KOPT-K1 (cell line): ENCODE data around the gene HSPA1L.
"Not testable (repeated sequence)": the region's sequence is repeated elsewhere in the genome, so short reads cannot be mapped to it uniquely, and the experiment has no call there.

Source experiments
- H3K27ac ChIP-seq: fragments of 200-600 bp; sonication (generic); 2 replicates; pipeline ENCODE4 v1.5.1; 2016; ENCODE audit warnings: antibody characterized with exemption, mild to moderate bottlenecking, low read depth, low read length; ENCODE audit not compliant: poor library complexity, severe bottlenecking
- H3K36me3 ChIP-seq: fragments of 200-600 bp; sonication (generic); 2 replicates; pipeline ENCODE4 v1.5.1; 2017; ENCODE audit warnings: antibody characterized with exemption, mild to moderate bottlenecking, low read length, moderate library complexity; ENCODE audit not compliant: insufficient read depth
- H3K9me3 ChIP-seq: fragments of 200-600 bp; sonication (generic); 2 replicates; pipeline ENCODE4 v1.5.1; 2017; ENCODE audit warnings: antibody characterized with exemption, low read length, mild to moderate bottlenecking; ENCODE audit not compliant: insufficient read depth, poor library complexity, severe bottlenecking

HSPA1L gene

DNA sequence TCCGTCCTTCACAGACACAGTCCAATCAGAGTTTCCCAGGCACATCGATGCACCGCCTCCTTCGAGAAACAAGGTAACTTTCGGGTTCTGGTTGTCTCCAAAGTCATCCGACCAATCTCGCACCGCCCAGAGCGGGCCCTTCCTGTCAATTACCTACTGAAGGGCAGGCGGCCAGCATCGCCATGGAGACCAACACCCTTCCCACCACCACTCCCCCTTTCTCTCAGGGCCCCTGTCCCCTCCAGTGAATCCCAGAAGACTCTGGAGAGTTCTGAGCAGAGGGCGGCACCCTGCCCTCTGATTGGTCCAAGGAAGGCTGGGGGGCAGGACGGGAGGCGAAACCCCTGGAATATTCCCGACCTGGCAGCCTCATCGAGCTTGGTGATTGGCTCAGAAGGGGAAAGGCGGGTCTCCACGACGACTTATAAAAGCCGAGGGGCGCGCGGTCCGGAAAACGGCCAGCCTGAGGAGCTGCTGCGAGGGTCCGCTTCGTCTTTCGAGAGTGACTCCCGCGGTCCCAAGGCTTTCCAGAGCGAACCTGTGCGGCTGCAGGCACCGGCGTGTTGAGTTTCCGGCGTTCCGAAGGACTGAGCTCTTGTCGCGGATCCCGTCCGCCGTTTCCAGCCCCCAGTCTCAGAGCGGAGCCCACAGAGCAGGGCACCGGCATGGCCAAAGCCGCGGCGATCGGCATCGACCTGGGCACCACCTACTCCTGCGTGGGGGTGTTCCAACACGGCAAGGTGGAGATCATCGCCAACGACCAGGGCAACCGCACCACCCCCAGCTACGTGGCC lies 12.4 kb upstream of the HSPA1L start, which contains the start of gene HSPA1B:
Gene HSPA1B, plus strand, starts transcription at position 453 of the 794 bp plus-strand sequence. Its CDS starts 213 bp downstream, at position 666.
- H3K36me3 ChIP-seq, result peaks cover 5% of the 10 kb centered on the region; the same call in 1 of the 2 replicates
- peak within 1 kb of the TSS; percentile 70 for H3K27ac ChIP-seq
- no peaks in the 10 kb centered on the region for H3K9me3 ChIP-seq

DNA sequence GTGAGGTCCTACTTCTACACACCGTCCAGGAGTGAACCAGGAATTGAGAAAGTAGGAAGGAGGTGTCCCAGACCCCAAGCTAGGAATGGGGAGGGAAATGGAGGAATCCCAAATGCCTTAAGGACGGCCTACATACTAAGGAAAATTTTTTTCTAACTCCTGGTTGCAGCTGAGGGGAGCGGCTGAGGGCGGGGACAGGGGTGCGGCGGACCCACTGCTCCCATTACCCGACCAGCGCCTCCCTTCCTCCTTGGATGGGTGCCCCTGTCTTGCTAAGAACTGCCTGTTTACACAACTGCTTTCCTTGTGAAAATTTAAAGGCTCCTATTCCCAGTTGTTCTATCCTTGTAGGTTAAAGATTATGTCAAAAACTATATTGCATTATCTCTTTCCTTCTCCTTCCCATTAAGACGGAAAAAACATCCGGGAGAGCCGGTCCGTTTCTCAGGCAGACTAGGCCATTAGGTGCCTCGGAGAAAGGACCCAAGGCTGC lies 11.8 kb upstream of the HSPA1L start:
- Histone ChIP-seq H3K27ac (peak overlapping the region; percentile 70), H3K9me3 (no peaks in the 10 kb centered on the region), H3K36me3 (peaks cover 5% of the 10 kb centered on the region; the same call in 1 of the 2 replicates)

DNA sequence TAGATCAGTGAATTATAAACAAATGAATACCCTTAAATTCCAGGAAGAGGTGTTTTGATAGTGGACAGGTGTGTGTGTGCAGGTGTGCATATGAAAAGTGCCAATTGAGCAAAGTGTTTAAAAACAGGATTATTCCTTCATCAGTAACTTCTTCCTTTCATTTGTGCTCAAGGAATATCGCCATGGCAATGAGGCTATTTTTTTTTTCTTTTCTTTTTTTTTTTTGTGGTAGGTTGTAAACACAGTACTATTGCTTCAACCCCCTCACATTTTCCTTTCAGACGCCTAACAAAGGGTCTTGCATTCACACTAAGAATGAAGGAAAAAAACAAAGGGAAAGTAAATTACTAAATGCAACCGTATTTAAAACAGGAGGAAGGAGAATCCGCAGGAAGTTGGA lies 10.5 kb upstream of the HSPA1L start:
- Histone ChIP-seq H3K27ac (no peak overlapping the region), H3K36me3 (no peaks in the 10 kb centered on the region), H3K9me3 (no peaks in the 10 kb centered on the region)

GRCh38 chr6:31823592-31824196 lies 8.6 kb upstream of the HSPA1L start:
- H3K9me3 ChIP-seq, H3K27ac ChIP-seq, H3K36me3 ChIP-seq: not testable (repeated sequence)

- H3K36me3 ChIP-seq, result no peaks in the 10 kb centered on the region
- H3K27ac ChIP-seq, result peak overlapping the region; percentile 68
- H3K9me3 ChIP-seq, result no peaks in the 10 kb centered on the region
Observed at GRCh38 chr6:31822036-31822821, 7.1 kb upstream of the HSPA1L start.

DNA sequence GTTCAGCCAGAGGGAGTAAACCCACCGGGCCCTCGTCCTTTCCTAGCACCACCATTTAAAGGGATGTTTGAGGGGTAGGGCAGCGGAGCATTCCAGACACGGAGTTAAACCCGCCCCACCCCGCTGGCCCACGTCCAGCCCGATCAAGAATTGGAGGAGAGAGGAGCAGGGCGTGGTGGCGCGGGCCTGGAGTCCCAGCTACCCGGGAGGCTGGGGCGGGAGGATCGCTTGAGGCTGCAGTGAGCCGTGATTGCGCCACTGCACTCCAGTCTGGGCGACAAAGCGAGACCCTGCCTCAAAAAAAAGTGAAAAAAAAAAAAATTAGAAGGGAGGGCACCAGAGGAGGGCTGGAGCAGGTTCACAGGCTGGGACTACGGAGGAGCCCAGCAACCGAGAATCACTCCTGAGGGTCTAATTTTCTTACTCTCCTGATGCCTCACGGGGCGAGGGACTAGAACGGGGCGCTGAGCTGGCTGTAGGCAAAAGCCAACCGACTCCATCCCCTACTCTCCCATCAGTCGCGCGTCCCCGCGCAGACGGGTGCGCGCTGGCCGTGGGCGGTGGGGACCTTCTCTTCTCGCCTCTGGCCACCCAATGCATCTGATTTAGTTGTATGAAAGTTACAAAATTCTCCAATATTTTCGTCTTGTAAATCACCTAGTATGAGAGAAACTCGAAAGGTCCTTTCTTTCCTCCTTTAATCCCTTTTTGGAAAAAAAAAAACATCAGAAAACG lies 6.4 kb upstream of the HSPA1L start:
- H3K9me3 ChIP-seq, result no peaks in the 10 kb centered on the region
- H3K27ac ChIP-seq, result peak overlapping the region; percentile 68
- H3K36me3 ChIP-seq, result no peaks in the 10 kb centered on the region

DNA sequence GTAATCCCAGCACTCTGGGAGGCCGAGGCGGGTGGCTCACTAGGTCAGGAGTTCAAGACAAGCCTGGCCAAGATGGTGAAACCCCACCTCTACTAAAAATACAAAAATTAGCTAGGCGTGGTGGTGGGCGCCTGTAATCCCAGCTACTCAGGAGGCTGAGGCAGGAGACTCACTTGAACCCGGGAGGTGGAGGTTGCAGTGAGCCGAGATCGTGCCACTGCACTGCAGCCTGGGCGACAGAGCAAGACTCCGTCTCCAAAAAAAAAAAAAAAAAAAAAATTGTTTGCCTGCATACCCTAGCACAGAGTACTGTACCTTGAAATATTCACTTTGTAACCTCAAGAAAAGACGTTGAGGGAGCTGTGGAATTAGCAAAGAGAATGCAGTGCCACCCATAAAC lies 5.3 kb upstream of the HSPA1L start:
- H3K36me3 ChIP-seq, H3K9me3 ChIP-seq, H3K27ac ChIP-seq: not testable (repeated sequence)

DNA sequence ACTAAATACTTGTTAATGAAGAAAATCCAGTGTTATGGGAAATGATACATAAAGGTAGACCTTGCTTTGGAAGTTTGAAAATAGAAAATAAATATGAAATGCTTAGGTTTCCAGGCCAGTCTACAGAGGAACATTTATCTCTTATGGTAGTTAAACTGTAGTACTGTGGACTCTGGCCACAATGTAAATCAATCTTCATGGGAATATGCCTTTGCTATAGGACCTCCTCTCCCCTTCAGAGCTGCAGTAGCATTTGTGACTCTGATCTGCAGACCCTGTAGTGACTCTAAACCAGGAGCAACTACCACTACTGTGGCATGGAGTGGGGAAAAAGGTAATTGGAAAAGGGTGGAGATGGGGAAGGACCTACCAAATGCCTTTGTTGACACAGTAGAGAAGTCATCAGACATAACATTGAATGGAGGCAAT lies 4.8 kb upstream of the HSPA1L start:
- Histone ChIP-seq H3K27ac (no peak overlapping the region), H3K9me3 (no peaks in the 10 kb centered on the region), H3K36me3 (no peaks in the 10 kb centered on the region)

- H3K9me3 ChIP-seq, H3K27ac ChIP-seq, H3K36me3 ChIP-seq: not testable (repeated sequence)
Observed at GRCh38 chr6:31817929-31818511, 2.9 kb upstream of the HSPA1L start.

- H3K27ac ChIP-seq, result peak overlapping the region; percentile 18
- not testable (repeated sequence) for H3K9me3 ChIP-seq, H3K36me3 ChIP-seq
Observed at GRCh38 chr6:31817133-31817928, 2.2 kb upstream of the HSPA1L start.

GRCh38 chr6:31814677-31815024 lies 432 bp downstream of the HSPA1L start:
- Histone ChIP-seq H3K27ac (no peak overlapping the region), H3K36me3 (no peaks in the 10 kb centered on the region), H3K9me3 (no peaks in the 10 kb centered on the region)

DNA sequence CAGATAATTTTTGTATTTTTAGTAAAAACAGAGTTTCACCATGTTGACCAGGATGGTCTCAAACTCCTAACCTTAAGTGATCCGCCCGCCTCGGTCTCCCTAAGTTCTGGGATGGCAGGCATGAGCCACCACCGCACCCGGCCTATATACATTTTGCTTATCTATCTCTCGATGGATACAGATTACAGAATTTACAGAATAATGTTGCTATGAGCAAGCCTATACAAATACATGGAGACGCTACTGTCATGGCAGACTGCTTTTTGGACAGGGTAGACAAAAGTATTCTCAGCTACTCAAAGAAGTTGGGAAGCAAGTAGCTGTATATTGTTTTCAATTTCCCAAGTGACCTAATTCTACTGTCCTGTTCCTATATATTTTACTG lies 1.6 kb downstream of the HSPA1L start:
- H3K36me3 ChIP-seq, result no peaks in the 10 kb centered on the region
- no peaks in the 10 kb centered on the region for H3K9me3 ChIP-seq
- no peak overlapping the region for H3K27ac ChIP-seq

- H3K9me3 ChIP-seq, result no peaks in the 10 kb centered on the region
- no peaks in the 10 kb centered on the region for H3K36me3 ChIP-seq
- no peak overlapping the region for H3K27ac ChIP-seq
Observed at GRCh38 chr6:31811645-31812044, 3.4 kb downstream of the HSPA1L start.

DNA sequence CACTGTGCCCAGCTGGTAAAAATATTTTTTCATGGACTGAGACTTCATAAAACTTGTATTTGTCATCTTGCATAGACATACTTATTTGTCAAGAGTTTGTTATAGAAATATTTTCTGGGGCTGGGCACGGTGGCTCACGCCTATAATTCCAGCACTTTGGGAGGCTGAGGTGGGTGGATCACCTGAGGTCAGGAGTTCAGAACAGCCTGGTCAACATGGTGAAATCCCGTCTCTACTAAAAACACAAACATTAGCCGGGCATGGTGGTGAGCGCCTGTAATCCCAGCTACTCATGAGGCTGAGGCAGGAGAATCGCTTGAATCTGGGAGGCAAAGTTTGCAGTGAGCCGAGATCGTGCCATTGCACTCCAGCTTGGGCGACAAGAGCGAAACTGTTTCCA lies 6.5 kb downstream of the HSPA1L start:
- H3K36me3 ChIP-seq, result peaks cover 14% of the 10 kb centered on the region
- not testable (repeated sequence) for H3K27ac ChIP-seq, H3K9me3 ChIP-seq
